ENCODE results near the gene RPS6KA1. TPM values are rescaled to one million over a fixed set of nuclear protein-coding genes. Genes with fewer than 3 reads are reported as not detected.
A peak's percentile ranks its signal among the peaks of the same experiment; 100 is the strongest.

Gene RPS6KA1
- 60.5 and 68.5 TPM in 2 replicates for total RNA-seq (2021)
- percentile 64 among the genes with signal in this experiment for Bru-seq, nascent RNA
- BruChase-seq, experiment 1, labeled RNA remaining after a 2-hour chase, result percentile 63 among the genes with signal in this experiment
- percentile 76 among the genes with signal in this experiment for BruChase-seq, experiment 2, labeled RNA remaining after a 6-hour chase
- long read RNA-seq, transcript RPS6KA1-204 (22 exons, 3,186 nt), result major isoform, 101 of 127 reads
- long read RNA-seq, partial matches to known transcripts, result 10 of 127 reads
- long read RNA-seq, other reads (novel, unspliced or antisense), result 16 of 127 reads

- H3K9me2 ChIP-seq (ENCODE audit: insufficient read depth), result no peaks in the 10 kb centered on the region
- intact Hi-C loops (cut with micrococcal nuclease; ENCODE audit: unreplicated experiment), result loop anchor here (2.0 kb wide), 1 partner anchor 57 kb away; the partner anchor contains the start of gene HMGN2
- POLR2A ChIA-PET (ENCODE audit: unreplicated experiment), result interaction anchor here (0.5 to 0.6 kb wide), 2 partner anchors 332 to 417 kb away, joined by 3 read pairs; no protein-coding TSS in a partner anchor
Observed at GRCh38 chr1:26529655-26530409, at the start of gene RPS6KA1. Gene RPS6KA1 (plus strand): TSS chr1:26529761. CDS start chr1:26529921, 160 bp downstream.

DNA sequence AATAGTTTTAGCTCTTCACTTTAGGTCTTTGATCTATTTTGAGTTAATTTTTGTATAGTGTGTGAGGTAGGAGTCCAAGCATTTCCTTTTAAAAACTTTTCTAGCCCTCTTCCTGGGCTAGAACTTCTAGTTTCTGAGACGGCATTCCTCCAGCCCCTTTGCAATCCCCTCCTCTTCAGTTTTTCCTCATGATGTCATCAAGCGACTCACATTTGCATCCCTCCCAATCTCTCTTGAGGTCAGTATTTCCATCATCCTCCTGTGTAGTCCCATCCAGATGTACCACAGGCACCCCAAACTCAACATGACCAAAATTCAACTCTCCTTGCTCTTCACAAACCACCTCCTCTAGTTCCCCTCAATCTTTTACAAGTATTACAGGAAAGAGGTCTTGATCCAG is 46.6 kb upstream of the RPS6KA1 start:
- DNase-seq, result no peak
- no peaks in the 10 kb centered on the region for H3K27me3 ChIP-seq (ENCODE audit: insufficient read depth, low read depth)
- no peaks in the 10 kb centered on the region for H3K9me3 ChIP-seq (ENCODE audit: insufficient read depth, low read depth)
- peaks cover 22% of the 10 kb centered on the region; the same call in 1 of the 2 replicates for H3F3A ChIP-seq (ENCODE audit: insufficient read depth, low read depth)
- no peaks in the 10 kb centered on the region for H3K79me2 ChIP-seq (ENCODE audit: low read depth)
- CTCF ChIA-PET, result no interaction called here
- no peak overlapping the region for H2AFZ ChIP-seq
- POLR2A ChIA-PET (ENCODE audit: unreplicated experiment), result interaction anchor here (0.6 kb wide), 1 partner anchor 404 kb away, joined by 9 read pairs; no protein-coding TSS in a partner anchor
- H3K4me2 ChIP-seq, result no peak overlapping the region
- TF ChIP-seq EZH2 (IDR thresholded peaks at IDR 0.05; ENCODE audit: low read depth), result no peak
- TF ChIP-seq CTCF (conservative IDR thresholded peaks at IDR 0.05), result no peak
- H4K20me1 ChIP-seq (ENCODE audit: insufficient read depth), result no peaks in the 10 kb centered on the region
- intact Hi-C loops (cut with micrococcal nuclease; ENCODE audit: unreplicated experiment), result no loop called here
- no TSS peak for BruUV-seq (replicated peaks)
- H3K36me3 ChIP-seq (ENCODE audit: low read depth), result no peaks in the 10 kb centered on the region
- no peaks in the 10 kb centered on the region for H3K9me2 ChIP-seq (ENCODE audit: insufficient read depth)
- no peak overlapping the region for H3K27ac ChIP-seq
- peaks cover 17% of the 10 kb centered on the region for H3K4me1 ChIP-seq (replicated peaks; ENCODE audit: insufficient read depth)
- no peak overlapping the region for H3K4me3 ChIP-seq

More at GRCh38 chr1:26529655-26530409, at the start of gene RPS6KA1:
- H3K27ac ChIP-seq, result peak within 1 kb of the TSS; percentile 65
- no peaks in the 10 kb centered on the region for H3K27me3 ChIP-seq (ENCODE audit: insufficient read depth, low read depth)
- no peak for TF ChIP-seq EZH2 (IDR thresholded peaks at IDR 0.05; ENCODE audit: low read depth)
- TF ChIP-seq CTCF (conservative IDR thresholded peaks at IDR 0.05), result no peak
- H3F3A ChIP-seq (ENCODE audit: insufficient read depth, low read depth), result peaks cover 13% of the 10 kb centered on the region
- no peaks in the 10 kb centered on the region for H3K9me3 ChIP-seq (ENCODE audit: insufficient read depth, low read depth)
- H4K20me1 ChIP-seq (ENCODE audit: insufficient read depth), result no peaks in the 10 kb centered on the region
- peak within 1 kb of the TSS; percentile 80 for H3K4me3 ChIP-seq
- peak within 1 kb of the TSS; percentile 91 for H3K4me2 ChIP-seq
- no peaks in the 10 kb centered on the region for H3K36me3 ChIP-seq (ENCODE audit: low read depth)
- no TSS peak for BruUV-seq (replicated peaks)
- H3K79me2 ChIP-seq (ENCODE audit: low read depth), result peaks cover 30% of the 10 kb centered on the region
- H2AFZ ChIP-seq, result peak within 1 kb of the TSS; percentile 73
- peak in 1 of 2 experiments; percentile 73 for DNase-seq
- CTCF ChIA-PET, result interaction anchor here (0.6 to 1.0 kb wide), 3 partner anchors 60 to 335 kb away, joined by 3 to 4 read pairs (median 3); no protein-coding TSS in a partner anchor
- peaks cover 18% of the 10 kb centered on the region for H3K4me1 ChIP-seq (replicated peaks; ENCODE audit: insufficient read depth)

DNA sequence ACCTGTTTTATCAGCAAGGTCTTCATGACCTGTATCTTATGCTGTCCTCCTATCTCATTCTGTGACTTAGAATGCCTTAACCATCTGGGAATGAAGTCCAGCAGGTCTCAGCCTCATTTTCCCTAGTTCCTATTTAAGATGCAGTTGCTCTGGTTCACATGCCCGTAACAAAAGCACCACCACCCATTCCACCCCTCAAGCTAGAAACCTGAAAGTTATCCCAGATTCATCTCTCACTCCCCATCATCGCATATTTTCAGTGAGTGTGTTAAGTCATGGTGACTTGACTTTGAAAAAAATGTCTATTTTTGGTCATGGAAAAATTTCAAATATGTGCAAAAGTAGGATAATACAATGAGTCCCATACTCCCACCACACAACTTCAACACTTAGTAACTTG is 45.6 kb upstream of the RPS6KA1 start:
- Histone ChIP-seq H2AFZ (no peak overlapping the region), H3K4me1 (replicated peaks; ENCODE audit: insufficient read depth) (peaks cover 17% of the 10 kb centered on the region), H3K9me2 (ENCODE audit: insufficient read depth) (no peaks in the 10 kb centered on the region), H3F3A (ENCODE audit: insufficient read depth, low read depth) (peaks cover 22% of the 10 kb centered on the region; the same call in 1 of the 2 replicates), H3K79me2 (ENCODE audit: low read depth) (no peaks in the 10 kb centered on the region), H3K27ac (no peak overlapping the region), H3K4me2 (no peak overlapping the region), H4K20me1 (ENCODE audit: insufficient read depth) (no peaks in the 10 kb centered on the region), H3K27me3 (ENCODE audit: insufficient read depth, low read depth) (no peaks in the 10 kb centered on the region), H3K9me3 (ENCODE audit: insufficient read depth, low read depth) (no peaks in the 10 kb centered on the region), H3K4me3 (no peak overlapping the region), H3K36me3 (ENCODE audit: low read depth) (no peaks in the 10 kb centered on the region)
- TF ChIP-seq EZH2 (IDR thresholded peaks at IDR 0.05; ENCODE audit: low read depth) (no peak), CTCF (conservative IDR thresholded peaks at IDR 0.05) (no peak)
- BruUV-seq (replicated peaks), result no TSS peak
- POLR2A ChIA-PET (ENCODE audit: unreplicated experiment), result no interaction called here
- CTCF ChIA-PET, result no interaction called here
- no peak for DNase-seq
- intact Hi-C loops (cut with micrococcal nuclease; ENCODE audit: unreplicated experiment), result no loop called here
